Trophoblast cell (in vitro differentiated cells and primary cell): ENCODE data around the gene FANCC.

ENCODE experiments used
- DNase-seq, 2 donors: peaks; one replicate each; pipeline ENCODE4 v3.0.0-alpha.2; 2016
- H2AFZ ChIP-seq: 2 replicates; pipeline ENCODE4 v1.6.1; 2013; ENCODE audit warnings: low read length, moderate library complexity, mild to moderate bottlenecking; ENCODE audit not compliant: insufficient read depth, poor library complexity
- H2AK5ac ChIP-seq: 2 replicates; pipeline ENCODE4 v1.6.1; 2013; ENCODE audit warnings: mild to moderate bottlenecking, low read length
- H2BK120ac ChIP-seq: 2 replicates; pipeline ENCODE4 v1.6.1; 2013; ENCODE audit warnings: low read length, mild to moderate bottlenecking, moderate library complexity; ENCODE audit not compliant: insufficient read depth, poor library complexity
- H2BK12ac ChIP-seq: 2 replicates; pipeline ENCODE4 v1.6.1; 2013; ENCODE audit warnings: mild to moderate bottlenecking, low read length, moderate library complexity
- H2BK5ac ChIP-seq: 2 replicates; pipeline ENCODE4 v1.6.1; 2013; ENCODE audit warnings: low read length, low read depth, moderate library complexity, mild to moderate bottlenecking; ENCODE audit not compliant: poor library complexity
- H3K14ac ChIP-seq: 2 replicates; pipeline ENCODE4 v1.6.1; 2013; ENCODE audit warnings: mild to moderate bottlenecking, low read length
- H3K18ac ChIP-seq: 2 replicates; pipeline ENCODE4 v1.6.1; 2013; ENCODE audit warnings: mild to moderate bottlenecking, low read length
- H3K23ac ChIP-seq: 2 replicates; pipeline ENCODE4 v1.6.1; 2013; ENCODE audit warnings: low read length
- H3K27ac ChIP-seq: 2 replicates; pipeline ENCODE4 v1.5.1; 2013; ENCODE audit warnings: low read depth, mild to moderate bottlenecking, inconsistent platforms, low read length, moderate library complexity
- H3K27me3 ChIP-seq: 2 replicates; pipeline ENCODE4 v1.6.1; 2013; ENCODE audit warnings: inconsistent platforms, mild to moderate bottlenecking, low read length, moderate library complexity; ENCODE audit not compliant: insufficient read depth
- H3K36me3 ChIP-seq, 2 experiments: 1 replicate in 1 of 2; 2 replicates in 1 of 2; pipeline ENCODE4 v1.6.1; 2013; ENCODE audit warnings: low read length in 2 of 2, mild to moderate bottlenecking in 2 of 2, moderate library complexity in 1 of 2; ENCODE audit not compliant: insufficient read depth in 2 of 2, control insufficient read depth in 1 of 2
- H3K4ac ChIP-seq: 2 replicates; pipeline ENCODE4 v1.6.1; 2013; ENCODE audit warnings: low read depth, mild to moderate bottlenecking, low read length, moderate library complexity
- H3K4me1 ChIP-seq, 2 experiments: 1 replicate in 1 of 2; 2 replicates in 1 of 2; pipeline ENCODE4 v1.6.1; 2013; ENCODE audit warnings: low read length in 2 of 2, mild to moderate bottlenecking in 2 of 2, moderate library complexity in 1 of 2; ENCODE audit not compliant: insufficient read depth in 2 of 2, control insufficient read depth in 1 of 2
- H3K4me2 ChIP-seq: 2 replicates; pipeline ENCODE4 v1.6.1; 2013; ENCODE audit warnings: inconsistent platforms, mild to moderate bottlenecking, low read length, moderate library complexity
- H3K4me3 ChIP-seq: 2 replicates; pipeline ENCODE4 v1.5.1; 2013; ENCODE audit warnings: mild to moderate bottlenecking, low read depth, low read length, inconsistent platforms
- H3K79me1 ChIP-seq: one replicate; pipeline ENCODE4 v1.6.1; 2013; ENCODE audit warnings: low read length
- H3K79me2 ChIP-seq: 2 replicates; pipeline ENCODE4 v1.6.1; 2013; ENCODE audit warnings: low read length, mild to moderate bottlenecking; ENCODE audit not compliant: control insufficient read depth, insufficient read depth, poor library complexity
- H3K9ac ChIP-seq: 2 replicates; pipeline ENCODE4 v1.6.1; 2013; ENCODE audit warnings: mild to moderate bottlenecking, low read length
- H3K9me3 ChIP-seq: 2 replicates; pipeline ENCODE4 v1.6.1; 2013; ENCODE audit warnings: low read depth, mild to moderate bottlenecking, control low read depth, inconsistent platforms, low read length; ENCODE audit not compliant: insufficient read depth
- H4K12ac ChIP-seq: 2 replicates; pipeline ENCODE4 v1.6.1; 2013; ENCODE audit warnings: low read depth, mild to moderate bottlenecking, low read length, moderate library complexity
- H4K8ac ChIP-seq: 2 replicates; pipeline ENCODE4 v1.6.1; 2013; ENCODE audit warnings: low read depth, mild to moderate bottlenecking, low read length, moderate library complexity
- H4K91ac ChIP-seq: one replicate; pipeline ENCODE4 v1.6.1; 2013; ENCODE audit warnings: low read depth, mild to moderate bottlenecking, low read length, moderate library complexity
- WGBS: extraction: QIAGEN DNeasy Blood & Tissue Kit; methylation state at CpG from one replicate; pipeline ENCODE4 v1.1.7; 2013; ENCODE audit warnings: missing lambda C conversion rate; ENCODE audit not compliant: insufficient read length, insufficient coverage; ENCODE audit errors: extremely low coverage; 5-methylcytosine and 5-hydroxymethylcytosine counted together

The FANCC gene

DNA sequence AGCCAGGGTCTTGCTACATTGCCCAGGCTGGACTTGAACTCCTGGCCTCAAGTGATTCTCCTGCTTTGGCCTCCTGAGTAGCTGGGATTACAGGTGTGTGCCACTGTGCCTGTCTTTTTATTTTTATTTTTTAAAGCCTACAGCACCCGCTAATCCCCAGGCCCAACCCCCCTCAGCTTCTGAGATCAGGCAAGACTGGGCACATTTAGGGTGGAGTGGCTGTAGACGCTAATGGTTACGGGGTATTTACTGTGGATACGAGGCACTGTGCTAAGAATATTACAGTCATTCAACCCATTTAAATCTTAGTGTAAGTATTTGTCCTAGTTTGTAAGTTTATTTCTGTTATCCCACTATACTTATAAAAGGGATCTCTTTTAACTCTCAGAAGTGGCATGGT lies 175.2 kb downstream of the FANCC start:
- no peaks in the 10 kb centered on the region for H3K4me1 ChIP-seq
- H2BK12ac ChIP-seq, result no peak overlapping the region
- H2BK5ac ChIP-seq, result no peak overlapping the region
- no peak overlapping the region for H4K12ac ChIP-seq
- H3K4me3 ChIP-seq, result no peak overlapping the region
- no peak overlapping the region for H2AFZ ChIP-seq
- no peak overlapping the region for H2BK120ac ChIP-seq
- no peak overlapping the region for H3K27ac ChIP-seq
- H3K9me3 ChIP-seq, result no peaks in the 10 kb centered on the region
- H2AK5ac ChIP-seq, result no peak overlapping the region
- H3K4me2 ChIP-seq, result no peak overlapping the region
- WGBS, result no CpG with 5 or more reads among the region's 4 CpGs
- no peak overlapping the region for H4K8ac ChIP-seq
- no peaks in the 10 kb centered on the region for H3K79me2 ChIP-seq
- H3K18ac ChIP-seq, result no peak overlapping the region
- H3K14ac ChIP-seq, result no peak overlapping the region
- no peak overlapping the region for H3K9ac ChIP-seq
- no peak overlapping the region for H3K4ac ChIP-seq
- no peaks in the 10 kb centered on the region for H3K27me3 ChIP-seq
- no peak for DNase-seq
- H4K91ac ChIP-seq, result no peak overlapping the region
- peaks cover 3% of the 10 kb centered on the region in 2 experiments for H3K36me3 ChIP-seq
- no peak overlapping the region for H3K23ac ChIP-seq
- no peaks in the 10 kb centered on the region for H3K79me1 ChIP-seq

DNA sequence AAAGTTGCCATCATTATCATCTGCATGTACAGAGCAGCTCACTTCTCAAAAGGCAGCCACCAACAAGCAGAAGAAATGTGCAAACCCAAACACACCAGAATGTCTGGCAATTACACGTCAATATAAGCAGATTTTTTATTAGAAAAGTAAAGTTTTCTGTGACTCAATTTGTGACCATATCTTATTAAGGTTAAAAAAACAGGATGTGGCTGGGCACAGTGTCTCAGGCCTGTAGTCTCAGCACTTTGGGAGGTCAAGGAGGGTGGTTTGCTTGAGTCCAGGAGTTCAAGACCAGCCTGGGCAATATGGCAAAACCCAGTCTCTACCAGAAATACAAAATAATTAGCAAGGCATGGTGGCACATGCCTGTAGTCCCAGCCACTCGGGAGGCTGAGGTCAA lies 176.7 kb downstream of the FANCC start:
- H2BK12ac ChIP-seq, result no peak overlapping the region
- no peak overlapping the region for H3K18ac ChIP-seq
- WGBS, result no CpG with 5 or more reads among the region's 2 CpGs
- no peak overlapping the region for H3K27ac ChIP-seq
- H2BK5ac ChIP-seq, result no peak overlapping the region
- H3K4me2 ChIP-seq, result no peak overlapping the region
- no peak overlapping the region for H4K8ac ChIP-seq
- no peak overlapping the region for H2AFZ ChIP-seq
- no peak overlapping the region for H3K4me3 ChIP-seq
- H3K9ac ChIP-seq, result no peak overlapping the region
- H3K23ac ChIP-seq, result no peak overlapping the region
- peaks cover 3% of the 10 kb centered on the region in 2 experiments for H3K36me3 ChIP-seq
- no peaks in the 10 kb centered on the region for H3K4me1 ChIP-seq
- no peaks in the 10 kb centered on the region for H3K79me2 ChIP-seq
- H2BK120ac ChIP-seq, result no peak overlapping the region
- DNase-seq, result no peak
- H3K79me1 ChIP-seq, result no peaks in the 10 kb centered on the region
- no peak overlapping the region for H3K14ac ChIP-seq
- no peak overlapping the region for H3K4ac ChIP-seq
- no peak overlapping the region for H2AK5ac ChIP-seq
- H4K91ac ChIP-seq, result no peak overlapping the region
- peaks cover 2% of the 10 kb centered on the region for H3K9me3 ChIP-seq
- no peak overlapping the region for H4K12ac ChIP-seq
- H3K27me3 ChIP-seq, result no peaks in the 10 kb centered on the region

DNA sequence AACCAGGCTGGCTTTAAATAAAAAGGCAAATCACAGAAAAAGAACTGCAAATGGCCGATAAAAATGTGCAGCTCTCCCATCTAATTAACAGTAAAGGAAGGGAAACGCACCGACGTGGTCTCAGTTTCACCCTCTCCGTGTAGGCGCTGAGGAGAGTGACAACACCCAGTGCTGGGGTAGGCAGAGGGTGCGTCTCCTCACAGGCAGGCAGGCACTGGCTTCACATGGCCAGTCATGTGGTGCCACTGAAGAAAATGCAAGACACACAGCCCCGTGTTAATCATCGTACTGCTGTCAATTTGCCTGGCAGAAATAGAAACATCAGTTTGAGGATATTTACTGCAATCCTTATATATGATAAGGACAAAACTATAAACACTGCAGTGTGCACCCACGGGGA lies 178.4 kb downstream of the FANCC start:
- no peaks in the 10 kb centered on the region for H3K4me1 ChIP-seq
- H3K14ac ChIP-seq, result no peak overlapping the region
- H3K9ac ChIP-seq, result no peak overlapping the region
- H2AK5ac ChIP-seq, result no peak overlapping the region
- peaks cover 3% of the 10 kb centered on the region in 2 experiments for H3K36me3 ChIP-seq
- no peak overlapping the region for H2BK12ac ChIP-seq
- no peak overlapping the region for H3K18ac ChIP-seq
- no peak overlapping the region for H4K91ac ChIP-seq
- DNase-seq, result no peak
- H4K8ac ChIP-seq, result no peak overlapping the region
- no CpG with 5 or more reads among the region's 10 CpGs for WGBS
- no peak overlapping the region for H2AFZ ChIP-seq
- no peaks in the 10 kb centered on the region for H3K79me1 ChIP-seq
- no peak overlapping the region for H2BK5ac ChIP-seq
- no peak overlapping the region for H2BK120ac ChIP-seq
- H4K12ac ChIP-seq, result no peak overlapping the region
- H3K4me2 ChIP-seq, result no peak overlapping the region
- H3K9me3 ChIP-seq, result peaks cover 2% of the 10 kb centered on the region
- no peaks in the 10 kb centered on the region for H3K79me2 ChIP-seq
- no peak overlapping the region for H3K23ac ChIP-seq
- H3K4me3 ChIP-seq, result no peak overlapping the region
- H3K4ac ChIP-seq, result no peak overlapping the region
- H3K27me3 ChIP-seq, result no peaks in the 10 kb centered on the region
- H3K27ac ChIP-seq, result no peak overlapping the region

DNA sequence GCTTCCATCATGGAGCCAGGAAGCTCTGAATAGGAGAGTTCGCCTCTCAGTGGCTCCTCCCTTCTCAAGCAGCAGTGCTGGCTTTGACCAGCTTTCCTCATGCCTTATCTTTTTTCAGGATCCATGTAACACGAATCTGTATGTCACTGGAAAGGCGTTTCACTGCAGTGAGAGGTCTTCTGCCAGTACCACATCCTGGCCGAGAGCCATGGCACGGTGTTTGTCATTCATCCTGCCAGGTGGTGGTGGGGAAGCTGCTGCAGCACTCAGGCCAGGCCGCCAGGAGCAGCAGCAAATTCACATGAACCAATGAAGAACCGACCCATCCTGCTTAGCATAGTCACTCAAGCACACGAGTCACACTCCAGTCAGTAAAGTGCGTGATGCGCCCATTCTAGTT lies 179.0 kb downstream of the FANCC start:
- no peaks in the 10 kb centered on the region for H3K4me1 ChIP-seq
- WGBS, result no CpG with 5 or more reads among the region's 10 CpGs

More for the DNA sequence above, 179.0 kb downstream of the FANCC start:
- no peak overlapping the region for H4K91ac ChIP-seq
- no peak overlapping the region for H2BK120ac ChIP-seq
- no peaks in the 10 kb centered on the region for H3K27me3 ChIP-seq
- H3K4me2 ChIP-seq, result no peak overlapping the region
- no peak overlapping the region for H3K23ac ChIP-seq
- no peak overlapping the region for H2BK12ac ChIP-seq
- H3K79me2 ChIP-seq, result no peaks in the 10 kb centered on the region
- no peak overlapping the region for H3K14ac ChIP-seq
- peaks cover 2% of the 10 kb centered on the region for H3K9me3 ChIP-seq
- DNase-seq, result no peak
- H3K18ac ChIP-seq, result no peak overlapping the region
- H2AFZ ChIP-seq, result no peak overlapping the region
- H2AK5ac ChIP-seq, result no peak overlapping the region
- H4K8ac ChIP-seq, result no peak overlapping the region
- H4K12ac ChIP-seq, result no peak overlapping the region
- H3K9ac ChIP-seq, result no peak overlapping the region
- H3K4me3 ChIP-seq, result no peak overlapping the region
- no peak overlapping the region for H3K4ac ChIP-seq
- no peak overlapping the region for H3K27ac ChIP-seq
- peaks cover 3% of the 10 kb centered on the region in 2 experiments for H3K36me3 ChIP-seq
- no peaks in the 10 kb centered on the region for H3K79me1 ChIP-seq
- no peak overlapping the region for H2BK5ac ChIP-seq
